Epithelial cell of esophagus (primary cell): ENCODE results near the gene NOTUM.
"Not testable (repeated sequence)": the region's sequence is repeated elsewhere in the genome, so short reads cannot be mapped to it uniquely, and the experiment has no call there.

ENCODE experiments used
- DNase-seq: peaks from one replicate; pipeline ENCODE4 v3.0.0; 2010; ENCODE audit warnings: low read depth
- H3K4me3 ChIP-seq: 2 replicates; pipeline ENCODE4 v1.5.1; 2011; ENCODE audit warnings: mild to moderate bottlenecking, low read length, control low read depth
- CTCF ChIP-seq: IDR thresholded peaks from 2 replicates; pipeline ENCODE4 v1.5.1; 2011; ENCODE audit warnings: low read depth, mild to moderate bottlenecking, low read length, control low read depth, inconsistent platforms; ENCODE audit not compliant: insufficient read depth; ENCODE audit errors: missing control alignments

The NOTUM gene

DNA sequence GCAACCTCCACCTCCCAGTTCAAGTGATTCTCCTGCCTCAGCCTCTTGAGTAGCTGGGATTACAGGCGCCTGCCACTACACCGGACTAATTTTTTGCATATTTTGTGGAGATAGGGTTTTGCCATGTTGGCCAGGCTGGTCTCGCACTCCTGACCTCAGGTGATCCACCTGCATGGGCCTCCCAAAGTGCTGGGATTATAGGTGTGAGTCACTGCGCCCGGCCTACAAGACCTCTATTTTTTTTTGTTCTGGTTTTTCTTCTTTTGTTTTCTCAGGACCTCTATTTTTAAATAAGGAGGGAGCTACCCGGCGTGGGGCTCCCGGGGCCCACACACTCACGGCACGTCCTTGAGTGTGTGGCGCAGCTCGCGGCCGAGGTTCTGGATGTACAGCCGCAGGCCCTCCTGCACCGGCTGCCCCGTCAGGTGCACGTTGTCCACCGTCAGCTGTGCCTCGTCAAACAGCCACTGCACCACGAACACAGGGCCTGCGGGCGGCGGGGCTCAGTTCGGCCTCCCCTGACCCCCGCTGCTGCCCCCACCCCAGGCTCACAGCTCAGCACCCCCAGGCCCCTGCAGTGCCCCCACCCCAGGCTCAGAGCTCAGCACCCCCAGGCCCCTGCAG is 5.8 kb downstream of the NOTUM start:
- TF ChIP-seq CTCF: no peak
- DNase-seq: no peak
- H3K4me3 ChIP-seq: no peak overlapping the region

GRCh38 chr17:81954131-81955057 is 6.6 kb downstream of the NOTUM start:
- no peak for DNase-seq
- TF ChIP-seq CTCF: no peak
- no peak overlapping the region for H3K4me3 ChIP-seq

DNA sequence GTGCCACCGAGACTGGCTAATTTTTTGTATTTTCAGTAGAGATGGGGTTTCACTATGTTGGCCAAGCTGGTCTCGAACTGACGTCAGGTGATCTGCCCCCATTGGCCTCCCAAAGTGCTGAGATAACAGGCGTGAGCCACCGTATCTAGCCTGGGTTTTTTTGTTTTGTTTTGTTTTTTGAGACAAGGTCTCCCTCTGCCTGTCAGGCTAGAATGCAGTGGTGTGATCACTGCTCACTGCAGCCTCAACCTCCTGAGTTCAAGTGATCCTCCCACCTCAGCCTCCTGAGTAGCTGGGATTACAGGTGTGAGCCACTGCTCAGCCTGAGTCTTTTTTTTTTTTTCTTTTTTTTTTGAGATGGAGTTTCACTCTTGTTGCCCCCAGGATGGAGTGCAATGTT is 7.5 kb downstream of the NOTUM start:
- H3K4me3 ChIP-seq, DNase-seq: not testable (repeated sequence)

- H3K4me3 ChIP-seq: no peak overlapping the region
- no peak for DNase-seq
- TF ChIP-seq CTCF: no peak
These were observed 8.2 kb downstream of the NOTUM start for GRCh38 chr17:81952792-81953228.

GRCh38 chr17:81951785-81952684 is 9.0 kb downstream of the NOTUM start:
- no peak overlapping the region for H3K4me3 ChIP-seq
- no peak for DNase-seq

DNA sequence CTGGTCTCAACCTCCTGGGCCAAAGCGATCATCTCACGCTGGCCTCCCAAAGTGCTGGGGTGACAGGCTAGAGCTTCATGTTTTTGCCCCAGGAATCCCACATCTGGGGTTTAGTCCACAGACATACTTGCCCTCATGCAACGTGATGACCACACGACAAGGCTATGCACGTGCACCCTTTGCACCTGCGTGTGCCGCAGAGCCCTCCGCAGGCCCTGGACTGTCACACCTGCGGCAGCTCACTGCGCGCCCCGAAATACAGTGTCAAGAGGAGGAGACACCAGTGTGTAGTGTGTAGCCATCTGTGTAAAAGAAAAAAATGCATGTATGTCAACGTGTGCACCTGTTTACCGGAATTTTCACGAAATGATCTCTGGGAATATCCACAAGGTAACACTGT is 10.5 kb downstream of the NOTUM start:
- DNase-seq: no peak
- no peak overlapping the region for H3K4me3 ChIP-seq

More at GRCh38 chr17:81951785-81952684, 9.0 kb downstream of the NOTUM start:
- no peak for TF ChIP-seq CTCF

More for the DNA sequence above, 10.5 kb downstream of the NOTUM start:
- no peak for TF ChIP-seq CTCF
